ENCODE data around the gene UBE3B. TPM values are rescaled to one million over a fixed set of nuclear protein-coding genes. Genes with fewer than 3 reads are reported as not detected.
A peak's percentile ranks its signal among the peaks of the same experiment; 100 is the strongest.

Gene UBE3B
- total and polyA plus RNA-seq, 8 donors: 9.4 to 104 (median 22.2) TPM

GRCh38 chr12:109463756-109464155 is 13.7 kb upstream of the UBE3B start:
- no peaks in the 10 kb centered on the region for H3K9me3 ChIP-seq
- intact Hi-C loops (cut with DNase I; ENCODE audit: low total_unique reads): no loop called here
- no peak for DNase-seq
- no peak for TF ChIP-seq POLR2A (IDR thresholded peaks at IDR 0.05)
- no peak for TF ChIP-seq EP300 (IDR thresholded peaks at IDR 0.05)
- TF ChIP-seq CTCF (IDR thresholded peaks at IDR 0.05): no peak
- no peak for TF ChIP-seq POLR2AphosphoS5 (IDR thresholded peaks at IDR 0.05)
- H3K4me1 ChIP-seq: peaks cover 54 to 96% (median 81%) of the 10 kb centered on the region in 4 donors
- peak overlapping the region; percentile 82 to 95 (median 93) for H3K27ac ChIP-seq
- no peaks in the 10 kb centered on the region for H3K27me3 ChIP-seq
- H3K36me3 ChIP-seq: peaks cover 16 to 56% (median 46%) of the 10 kb centered on the region in 4 donors
- 49 to 66% (median 54%) methylated on average over 5 of the region's 5 CpGs for WGBS, 5 donors
- peak overlapping the region in 1 of 4 donors; percentile 8 for H3K4me3 ChIP-seq

- Histone ChIP-seq H3K4me3 (no peak overlapping the region), H3K36me3 (peaks cover 22 to 64% (median 54%) of the 10 kb centered on the region in 4 donors), H3K4me1 (peaks cover 54 to 88% (median 77%) of the 10 kb centered on the region in 4 donors), H3K27me3 (no peaks in the 10 kb centered on the region), H3K9me3 (no peaks in the 10 kb centered on the region), H3K27ac (peak overlapping the region in 4 of 5 donors; percentile 93 to 95 (median 94))
- DNase-seq: no peak
- intact Hi-C loops (cut with DNase I; ENCODE audit: low total_unique reads): no loop called here
- 83 to 93% (median 91%) methylated on average over 14 of the region's 14 CpGs for WGBS, 5 donors
- no peak for TF ChIP-seq POLR2A (IDR thresholded peaks at IDR 0.05)
- no peak for TF ChIP-seq EP300 (IDR thresholded peaks at IDR 0.05)
- TF ChIP-seq CTCF (IDR thresholded peaks at IDR 0.05): no peak
- TF ChIP-seq POLR2AphosphoS5 (IDR thresholded peaks at IDR 0.05): no peak
Measured at GRCh38 chr12:109464642-109465351, 12.6 kb upstream of the UBE3B start.

GRCh38 chr12:109466305-109466704 is 11.1 kb upstream of the UBE3B start:
- TF ChIP-seq POLR2AphosphoS5 (IDR thresholded peaks at IDR 0.05): no peak
- no peak for TF ChIP-seq POLR2A (IDR thresholded peaks at IDR 0.05)
- no peak for TF ChIP-seq EP300 (IDR thresholded peaks at IDR 0.05)
- no peak for TF ChIP-seq CTCF (IDR thresholded peaks at IDR 0.05)
- Histone ChIP-seq H3K36me3 (peaks cover 22 to 55% (median 50%) of the 10 kb centered on the region in 4 donors), H3K4me1 (peaks cover 41 to 86% (median 71%) of the 10 kb centered on the region in 4 donors), H3K9me3 (no peaks in the 10 kb centered on the region), H3K27me3 (no peaks in the 10 kb centered on the region), H3K4me3 (no peak overlapping the region), H3K27ac (peak overlapping the region in 4 of 5 donors; percentile 93 to 95 (median 94))
- 74 to 87% (median 84%) methylated on average over 2 of the region's 2 CpGs for WGBS, 5 donors
- intact Hi-C loops (cut with DNase I; ENCODE audit: low total_unique reads): no loop called here
- DNase-seq: no peak

- Histone ChIP-seq H3K36me3 (peaks cover 22 to 55% (median 51%) of the 10 kb centered on the region in 4 donors), H3K4me3 (no peak overlapping the region), H3K4me1 (peaks cover 35 to 86% (median 68%) of the 10 kb centered on the region in 4 donors), H3K27me3 (no peaks in the 10 kb centered on the region), H3K9me3 (no peaks in the 10 kb centered on the region), H3K27ac (peak overlapping the region in 4 of 5 donors; percentile 93 to 95 (median 94))
- intact Hi-C loops (cut with DNase I; ENCODE audit: low total_unique reads): no loop called here
- TF ChIP-seq POLR2AphosphoS5 (IDR thresholded peaks at IDR 0.05): no peak
- no peak for TF ChIP-seq EP300 (IDR thresholded peaks at IDR 0.05)
- TF ChIP-seq CTCF (IDR thresholded peaks at IDR 0.05): no peak
- DNase-seq: no peak
- WGBS, 5 donors: 63 to 90% (median 75%) methylated on average over 3 of the region's 3 CpGs; no CpG with 5 or more reads in 1 of the 5 donors
Measured at GRCh38 chr12:109466821-109467220, 10.6 kb upstream of the UBE3B start.

All from stomach (tissue), 9 donors.